ENCODE measurements around the gene CNMD. TPM values are rescaled to one million over a fixed set of nuclear protein-coding genes. Genes with fewer than 3 reads are reported as not detected.

Gene CNMD
- total RNA-seq (2021) (not detected in 2 replicates), Bru-seq, nascent RNA (not detected), BruChase-seq, experiment 1, labeled RNA remaining after a 2-hour chase (not detected), BruChase-seq, experiment 2, labeled RNA remaining after a 6-hour chase (not detected)
- long read RNA-seq, result 0 reads

- no TSS peak for BruUV-seq (replicated peaks)
- intact Hi-C loops (cut with micrococcal nuclease; ENCODE audit: unreplicated experiment), result no loop called here
- no peaks in the 10 kb centered on the region; the same call in 1 of the 2 replicates for H3K9me2 ChIP-seq (ENCODE audit: insufficient read depth)
- no peaks in the 10 kb centered on the region for H3F3A ChIP-seq (ENCODE audit: insufficient read depth, low read depth)
- no peak within 1 kb of the TSS for H3K4me3 ChIP-seq
- TF ChIP-seq CTCF (conservative IDR thresholded peaks at IDR 0.05), result no peak
- TF ChIP-seq EZH2 (IDR thresholded peaks at IDR 0.05; ENCODE audit: low read depth), result no peak
- ChIA-PET CTCF (no interaction called here), POLR2A (ENCODE audit: unreplicated experiment) (no interaction called here)
- H3K79me2 ChIP-seq (ENCODE audit: low read depth), result no peaks in the 10 kb centered on the region
- peaks cover 28% of the 10 kb centered on the region for H3K27me3 ChIP-seq (ENCODE audit: insufficient read depth, low read depth)
- no peak within 1 kb of the TSS for H3K4me2 ChIP-seq
- no peak within 1 kb of the TSS for H2AFZ ChIP-seq
- no peaks in the 10 kb centered on the region for H3K36me3 ChIP-seq (ENCODE audit: low read depth)
- no peaks in the 10 kb centered on the region for H3K4me1 ChIP-seq (replicated peaks; ENCODE audit: insufficient read depth)
- H3K9me3 ChIP-seq (ENCODE audit: insufficient read depth, low read depth), result no peaks in the 10 kb centered on the region
- H4K20me1 ChIP-seq (ENCODE audit: insufficient read depth), result no peaks in the 10 kb centered on the region
- no peak for DNase-seq
- H3K27ac ChIP-seq, result no peak within 1 kb of the TSS
These were observed at the start of gene CNMD for GRCh38 chr13:52739468-52740071. Gene CNMD (minus strand): TSS chr13:52739820. CDS start chr13:52739701, 119 bp downstream.

GRCh38 chr13:52788011-52788410 is 48.4 kb upstream of the CNMD start:
- Histone ChIP-seq H3K4me3 (no peak overlapping the region), H3K36me3 (ENCODE audit: low read depth) (no peaks in the 10 kb centered on the region), H3K9me3 (ENCODE audit: insufficient read depth, low read depth) (no peaks in the 10 kb centered on the region), H3K27me3 (ENCODE audit: insufficient read depth, low read depth) (peaks cover 61% of the 10 kb centered on the region), H3K4me1 (replicated peaks; ENCODE audit: insufficient read depth) (no peaks in the 10 kb centered on the region), H3F3A (ENCODE audit: insufficient read depth, low read depth) (no peaks in the 10 kb centered on the region), H3K4me2 (no peak overlapping the region), H4K20me1 (ENCODE audit: insufficient read depth) (no peaks in the 10 kb centered on the region), H3K9me2 (ENCODE audit: insufficient read depth) (no peaks in the 10 kb centered on the region), H3K27ac (no peak overlapping the region), H3K79me2 (ENCODE audit: low read depth) (no peaks in the 10 kb centered on the region), H2AFZ (no peak overlapping the region)
- BruUV-seq (replicated peaks), result no TSS peak
- CTCF ChIA-PET, result no interaction called here
- DNase-seq, result no peak
- intact Hi-C loops (cut with micrococcal nuclease; ENCODE audit: unreplicated experiment), result no loop called here
- POLR2A ChIA-PET (ENCODE audit: unreplicated experiment), result no interaction called here
- TF ChIP-seq EZH2 (IDR thresholded peaks at IDR 0.05; ENCODE audit: low read depth), result no peak
- no peak for TF ChIP-seq CTCF (conservative IDR thresholded peaks at IDR 0.05)

GRCh38 chr13:52787235-52787634 is 47.6 kb upstream of the CNMD start:
- no peak overlapping the region for H3K27ac ChIP-seq
- H4K20me1 ChIP-seq (ENCODE audit: insufficient read depth), result no peaks in the 10 kb centered on the region
- no peaks in the 10 kb centered on the region for H3K79me2 ChIP-seq (ENCODE audit: low read depth)
- no peaks in the 10 kb centered on the region for H3K4me1 ChIP-seq (replicated peaks; ENCODE audit: insufficient read depth)
- H3K27me3 ChIP-seq (ENCODE audit: insufficient read depth, low read depth), result peaks cover 61% of the 10 kb centered on the region
- DNase-seq, result no peak
- H3K4me3 ChIP-seq, result no peak overlapping the region
- POLR2A ChIA-PET (ENCODE audit: unreplicated experiment), result no interaction called here
- CTCF ChIA-PET, result no interaction called here
- H3K4me2 ChIP-seq, result no peak overlapping the region
- H3K36me3 ChIP-seq (ENCODE audit: low read depth), result no peaks in the 10 kb centered on the region
- no peaks in the 10 kb centered on the region for H3F3A ChIP-seq (ENCODE audit: insufficient read depth, low read depth)
- H2AFZ ChIP-seq, result no peak overlapping the region
- no peaks in the 10 kb centered on the region for H3K9me3 ChIP-seq (ENCODE audit: insufficient read depth, low read depth)
- BruUV-seq (replicated peaks), result no TSS peak
- intact Hi-C loops (cut with micrococcal nuclease; ENCODE audit: unreplicated experiment), result no loop called here
- no peak for TF ChIP-seq EZH2 (IDR thresholded peaks at IDR 0.05; ENCODE audit: low read depth)
- no peak for TF ChIP-seq CTCF (conservative IDR thresholded peaks at IDR 0.05)
- H3K9me2 ChIP-seq (ENCODE audit: insufficient read depth), result no peaks in the 10 kb centered on the region
